IPS-18c (cell line): ENCODE measurements around the gene UBE4B.
"Not testable (repeated sequence)": the region's sequence is repeated elsewhere in the genome, so short reads cannot be mapped to it uniquely, and the experiment has no call there.

Experiments
- H3K4me3 ChIP-seq: 2 replicates; pipeline ENCODE4 v1.7.0; 2013; ENCODE audit warnings: low read depth, mild to moderate bottlenecking, low read length, moderate library complexity; ENCODE audit not compliant: insufficient read depth
- H3K9me3 ChIP-seq: one replicate; pipeline ENCODE4 v1.6.1; 2013; ENCODE audit warnings: mild to moderate bottlenecking, low read length, moderate library complexity; ENCODE audit not compliant: control insufficient read depth, insufficient read depth

UBE4B gene

DNA sequence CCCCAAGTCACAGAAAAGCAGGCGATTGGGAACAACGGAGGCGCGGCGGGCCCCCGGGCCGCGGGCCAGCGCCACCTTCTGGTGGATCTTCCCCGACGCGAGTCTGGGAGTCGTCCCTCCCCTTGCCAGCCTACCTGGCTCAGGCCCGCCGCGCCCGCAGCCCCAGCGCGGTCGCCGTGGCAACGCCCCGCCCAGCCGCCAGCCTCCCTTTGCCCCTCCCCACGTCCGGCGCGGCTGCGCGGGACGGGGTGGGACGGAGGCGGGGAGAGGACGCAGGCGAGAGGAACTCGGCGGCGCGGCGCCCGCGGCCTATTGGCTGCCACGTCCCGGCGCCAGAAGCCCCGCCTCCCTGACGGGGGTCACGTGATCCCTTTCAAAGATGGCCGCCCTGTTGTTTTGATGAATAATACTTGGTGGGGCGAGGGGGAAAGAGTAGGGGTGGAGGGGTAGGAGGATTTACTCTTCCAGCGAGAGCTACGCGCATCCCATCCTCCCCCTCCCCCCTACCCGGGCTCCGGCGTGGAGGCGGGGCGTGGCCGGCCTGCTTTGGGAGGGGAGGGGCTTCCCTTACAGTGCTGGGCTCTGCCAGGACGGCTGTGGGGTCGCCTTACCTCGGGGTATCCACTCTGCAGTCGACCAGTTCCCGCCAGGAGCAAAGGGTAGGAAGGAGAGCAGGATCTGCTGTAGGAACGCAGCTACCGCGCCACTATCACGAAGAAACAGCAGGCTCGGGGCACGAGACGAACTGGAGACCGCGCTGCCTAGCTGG, at the start of gene UBE4B:
Gene UBE4B, plus strand, starts transcription at position 369 of the 769 bp plus-strand sequence. CDS start 713 bp downstream, outside the sequence.
- Histone ChIP-seq H3K9me3 (no peaks in the 10 kb centered on the region), H3K4me3 (peak within 1 kb of the TSS; percentile 90)

DNA sequence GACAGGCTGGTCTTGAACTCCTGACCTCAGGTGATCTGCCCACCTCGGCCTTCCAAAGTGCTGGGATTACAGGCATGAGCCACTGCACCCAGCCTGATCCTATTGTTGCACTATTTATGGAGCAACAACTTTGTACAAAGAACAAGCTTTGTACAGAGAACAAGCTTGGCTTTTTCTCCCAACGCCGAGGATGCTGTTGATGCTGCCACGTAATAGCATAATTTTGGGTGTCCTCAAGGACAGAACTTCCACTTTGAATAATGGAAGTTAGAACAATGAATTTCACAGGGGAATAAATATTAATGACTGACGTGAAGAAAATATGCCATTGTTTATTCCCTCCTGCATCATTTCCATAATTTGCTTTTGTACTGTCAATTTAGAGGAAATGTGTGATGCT, 48.5 kb upstream of the UBE4B start:
- H3K9me3 ChIP-seq: no peaks in the 10 kb centered on the region
- H3K4me3 ChIP-seq: no peak overlapping the region

DNA sequence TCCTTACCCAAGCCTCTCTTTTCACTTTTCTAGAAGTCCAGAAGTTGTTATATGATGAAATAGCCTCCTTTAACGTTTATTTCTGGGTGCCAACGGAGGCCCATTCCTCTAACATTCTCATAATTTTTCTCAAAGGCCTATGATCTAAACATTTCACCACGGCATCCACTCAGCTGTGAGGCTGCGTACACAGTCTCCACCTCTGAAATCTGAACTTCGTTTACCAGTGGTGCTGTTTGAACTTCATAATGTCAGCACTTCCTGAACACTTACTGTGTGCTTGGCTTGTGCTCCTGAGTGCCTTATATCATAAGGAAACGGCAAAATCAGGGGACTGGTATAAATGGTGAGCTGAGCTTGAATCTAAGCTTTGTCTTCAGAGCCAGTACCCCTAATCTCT, 47.8 kb upstream of the UBE4B start:
- Histone ChIP-seq H3K4me3 (no peak overlapping the region), H3K9me3 (no peaks in the 10 kb centered on the region)

DNA sequence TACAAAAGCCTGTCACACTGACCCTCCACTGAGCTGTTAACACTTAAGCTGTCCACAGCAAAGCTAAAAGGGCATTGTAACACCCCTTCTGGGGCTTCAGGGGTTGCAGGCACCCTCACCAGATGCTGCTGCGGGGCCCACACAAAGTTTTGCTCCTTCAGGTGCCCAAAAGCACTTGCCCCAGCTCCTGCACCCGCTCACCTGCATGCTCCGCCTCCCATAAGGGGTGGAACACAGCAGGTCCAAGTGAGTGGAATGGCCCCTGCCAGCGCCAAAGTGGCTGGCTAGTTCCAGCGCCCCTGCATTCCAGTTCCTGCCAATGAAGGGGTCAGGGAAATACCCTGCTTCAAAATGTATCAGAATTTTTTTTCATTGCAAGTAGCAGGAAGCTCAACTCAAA, 43.0 kb upstream of the UBE4B start:
- Histone ChIP-seq H3K9me3 (no peaks in the 10 kb centered on the region), H3K4me3 (no peak overlapping the region)

DNA sequence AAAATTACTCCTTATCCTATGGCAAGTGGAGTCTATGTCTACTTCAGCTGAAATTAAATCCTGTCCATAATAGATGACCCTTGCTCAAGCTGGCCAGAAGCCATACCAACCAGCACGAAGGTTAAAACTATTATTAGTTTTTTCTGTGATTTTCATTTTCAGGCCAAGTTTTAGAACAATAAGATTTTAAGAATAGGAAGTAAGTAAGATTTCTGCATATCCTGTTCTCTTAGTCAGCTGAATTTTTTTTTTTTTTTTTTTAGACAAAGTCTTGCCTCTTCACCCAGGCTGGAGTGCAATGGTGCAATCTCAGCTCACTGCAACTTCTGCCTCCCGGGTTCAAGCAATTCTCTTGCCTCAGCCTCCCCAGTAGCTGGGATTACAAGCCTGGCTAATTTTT, 41.8 kb upstream of the UBE4B start:
- no peak overlapping the region for H3K4me3 ChIP-seq
- no peaks in the 10 kb centered on the region for H3K9me3 ChIP-seq

DNA sequence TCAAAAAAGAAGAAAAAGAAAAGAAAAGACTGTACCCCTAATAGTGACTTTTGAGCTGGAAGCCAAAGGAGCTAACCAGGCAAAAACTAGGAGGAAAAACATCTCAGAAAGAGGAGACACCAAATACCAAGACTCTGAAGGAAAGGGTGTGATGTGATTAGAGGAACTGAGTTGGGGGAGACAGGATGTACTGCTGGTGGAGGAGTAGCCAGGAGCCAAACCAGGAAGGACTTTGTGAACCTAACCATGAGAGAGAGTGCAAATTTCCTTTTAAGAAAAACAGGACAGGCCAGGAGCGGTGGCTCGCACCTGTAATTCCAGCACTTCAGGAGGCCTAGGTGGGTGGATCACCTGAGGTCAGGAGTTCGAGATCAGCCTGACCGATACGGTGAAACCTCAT, 39.8 kb upstream of the UBE4B start:
- no peak overlapping the region for H3K4me3 ChIP-seq
- H3K9me3 ChIP-seq: no peaks in the 10 kb centered on the region

DNA sequence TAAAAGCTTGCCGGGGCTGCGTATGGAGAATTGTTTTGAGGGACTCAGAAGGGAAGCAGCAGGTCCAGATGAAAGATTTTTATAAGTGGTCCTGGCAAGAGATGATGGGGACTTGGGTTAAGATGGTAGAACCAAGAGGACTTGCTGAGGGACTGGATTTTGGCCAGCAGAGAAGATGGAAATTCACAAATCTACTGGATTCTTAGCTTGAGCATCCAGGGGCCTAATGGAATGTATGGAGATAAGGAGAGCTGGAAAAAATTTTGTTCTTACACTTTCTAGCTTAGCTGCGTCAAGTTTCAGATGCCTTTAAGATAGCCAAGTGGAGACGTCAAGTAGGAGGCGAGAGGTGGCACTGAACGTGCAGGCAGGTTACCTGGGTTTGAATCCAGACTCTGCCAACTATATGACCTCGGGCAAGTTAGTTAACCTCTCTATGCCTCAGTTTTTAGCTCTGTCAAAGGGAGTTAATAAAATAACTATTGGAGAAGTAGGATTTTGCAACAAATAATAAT, 39.1 kb upstream of the UBE4B start:
- no peaks in the 10 kb centered on the region for H3K9me3 ChIP-seq
- no peak overlapping the region for H3K4me3 ChIP-seq

DNA sequence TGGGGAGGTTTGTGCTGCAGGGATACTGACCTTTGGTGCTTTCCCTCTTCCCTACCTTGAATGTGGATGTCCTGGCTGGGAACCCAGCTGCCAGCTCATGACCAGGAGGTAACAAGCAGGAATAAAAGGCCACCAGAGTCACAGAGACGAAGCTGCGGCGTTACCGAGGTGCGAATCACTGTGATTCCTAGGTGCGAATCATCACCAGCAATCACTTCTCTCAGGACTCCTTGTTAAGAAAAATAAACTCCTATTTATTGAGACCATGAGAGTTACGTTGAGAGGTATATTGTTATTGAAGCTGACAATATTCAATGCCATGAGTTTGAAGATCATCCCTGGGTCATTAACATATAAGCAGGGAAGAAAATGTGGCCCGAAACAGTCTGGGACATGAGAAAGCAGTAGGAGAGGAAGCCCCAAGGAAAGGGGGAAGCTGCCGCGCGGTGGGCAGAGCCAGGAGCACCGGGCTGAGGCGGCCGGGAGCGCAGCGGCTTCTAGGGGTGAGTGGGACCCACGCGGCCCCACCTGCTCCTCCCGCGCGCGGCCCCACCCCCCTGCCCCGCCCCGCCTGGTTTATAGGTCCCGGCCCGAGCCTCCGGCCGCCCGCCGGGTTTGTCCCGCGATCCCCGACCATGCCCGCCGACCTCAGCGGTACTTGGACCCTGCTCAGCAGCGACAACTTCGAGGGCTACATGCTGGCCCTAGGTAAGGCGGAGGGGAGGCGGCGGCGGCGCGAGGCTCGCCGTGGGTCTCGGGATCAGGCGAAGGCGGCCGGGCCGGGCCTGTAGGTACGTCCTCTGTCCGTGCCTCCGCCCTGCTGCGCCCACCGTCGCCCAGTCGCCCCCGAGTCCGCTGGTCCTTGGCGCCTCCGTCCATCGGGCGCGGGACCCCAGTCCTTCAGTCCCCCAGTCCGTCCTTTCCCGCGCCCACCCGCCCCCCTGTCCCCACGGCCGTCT, 35.9 kb upstream of the UBE4B start, which contains the start of gene RBP7:
Gene RBP7, plus strand, starts transcription at position 605 of the 959 bp plus-strand sequence. Its CDS starts 31 bp downstream, at position 636.
- H3K4me3 ChIP-seq: peak within 1 kb of the TSS; percentile 61
- H3K9me3 ChIP-seq: no peaks in the 10 kb centered on the region

DNA sequence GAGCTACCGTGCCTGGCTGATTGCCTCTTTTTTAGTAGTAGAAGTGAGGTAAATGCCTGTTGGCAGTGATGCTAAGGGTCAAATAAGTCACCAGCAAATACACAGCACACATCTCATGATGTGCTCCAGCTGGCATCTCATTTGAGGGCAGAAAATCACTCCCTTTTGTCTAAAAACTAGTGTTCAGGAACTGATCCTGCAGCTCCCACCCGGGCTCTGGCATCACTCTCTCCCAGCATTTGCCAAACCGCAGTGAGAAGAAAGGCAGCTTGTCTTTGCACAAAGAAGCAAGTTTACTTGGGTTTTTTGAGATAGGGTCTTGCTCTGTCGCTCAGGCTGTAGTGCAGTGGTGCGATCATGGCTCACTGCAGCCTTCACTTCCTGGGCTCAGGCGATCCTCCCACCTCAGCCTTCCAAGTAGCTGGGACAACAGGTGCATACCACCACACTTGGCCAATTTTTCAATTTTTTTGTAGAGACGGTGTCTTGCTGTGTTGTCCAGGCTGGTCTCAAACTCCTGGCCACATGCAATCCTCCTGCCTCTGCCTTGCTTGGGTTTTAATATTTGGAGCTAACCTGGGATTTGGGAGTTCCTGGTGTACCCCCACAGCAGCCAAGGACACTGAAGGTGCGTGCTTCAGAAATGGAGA, 31.6 kb upstream of the UBE4B start:
- H3K9me3 ChIP-seq: no peaks in the 10 kb centered on the region
- H3K4me3 ChIP-seq: no peak overlapping the region

DNA sequence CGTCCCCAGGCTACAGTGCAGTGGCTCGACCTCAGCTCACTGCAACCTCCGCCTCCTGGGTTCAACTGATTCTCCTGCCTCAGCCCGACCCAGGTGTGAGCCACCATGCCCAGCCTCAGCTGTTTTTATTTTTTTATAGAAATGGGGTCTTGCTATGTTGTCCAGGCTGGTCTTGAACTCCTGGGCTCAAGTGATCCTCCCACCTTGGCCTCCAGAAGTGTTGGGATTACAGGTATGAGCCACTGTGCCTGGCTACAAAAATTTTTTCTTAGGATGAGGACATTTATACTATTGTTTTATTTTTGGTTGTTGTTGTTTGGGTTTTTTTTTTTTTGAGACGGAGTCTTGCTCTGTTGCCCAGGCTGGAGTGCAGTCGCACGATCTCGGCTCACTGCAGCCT, 27.5 kb upstream of the UBE4B start:
- H3K4me3 ChIP-seq, H3K9me3 ChIP-seq: not testable (repeated sequence)

DNA sequence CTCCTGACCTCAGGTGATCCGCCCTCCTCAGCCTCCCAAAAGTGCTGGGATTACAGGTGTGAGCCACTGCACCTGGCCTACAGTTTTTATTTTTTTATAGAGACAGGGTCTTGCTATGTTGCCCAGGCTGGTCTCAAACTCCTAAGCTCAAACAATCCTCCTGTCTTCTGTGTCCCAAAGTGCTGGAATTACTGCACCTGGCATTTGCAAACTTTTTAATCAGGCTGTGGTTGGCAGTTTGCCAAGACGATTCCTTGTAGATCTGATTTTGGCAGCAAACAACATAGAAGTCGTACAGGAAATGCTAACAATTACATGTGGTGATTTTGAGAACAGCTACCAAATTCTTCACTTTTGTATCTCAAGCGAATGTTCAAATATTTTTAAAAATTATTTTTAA, 25.6 kb upstream of the UBE4B start:
- Histone ChIP-seq H3K4me3 (no peak overlapping the region), H3K9me3 (no peaks in the 10 kb centered on the region)

DNA sequence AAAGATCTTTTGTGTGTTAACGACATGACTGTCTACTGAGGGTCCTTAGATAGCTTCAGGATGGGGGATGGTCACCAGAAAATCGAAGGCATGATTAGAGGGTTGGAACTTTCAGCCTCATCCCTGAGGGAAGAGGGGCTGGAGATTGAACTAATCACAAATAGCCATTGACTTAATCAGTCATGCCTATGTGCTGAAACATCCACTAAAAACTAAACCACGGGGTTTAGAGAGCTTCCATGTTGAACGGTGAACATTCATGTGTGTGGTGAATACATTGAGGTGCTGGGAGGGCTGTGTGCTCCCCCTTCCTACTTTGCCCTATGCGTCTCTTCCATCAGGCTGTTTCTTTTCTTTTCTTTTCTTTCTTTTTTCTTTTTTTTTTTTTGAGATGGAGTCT, 18.7 kb upstream of the UBE4B start:
- Histone ChIP-seq H3K4me3 (no peak overlapping the region), H3K9me3 (no peaks in the 10 kb centered on the region)

DNA sequence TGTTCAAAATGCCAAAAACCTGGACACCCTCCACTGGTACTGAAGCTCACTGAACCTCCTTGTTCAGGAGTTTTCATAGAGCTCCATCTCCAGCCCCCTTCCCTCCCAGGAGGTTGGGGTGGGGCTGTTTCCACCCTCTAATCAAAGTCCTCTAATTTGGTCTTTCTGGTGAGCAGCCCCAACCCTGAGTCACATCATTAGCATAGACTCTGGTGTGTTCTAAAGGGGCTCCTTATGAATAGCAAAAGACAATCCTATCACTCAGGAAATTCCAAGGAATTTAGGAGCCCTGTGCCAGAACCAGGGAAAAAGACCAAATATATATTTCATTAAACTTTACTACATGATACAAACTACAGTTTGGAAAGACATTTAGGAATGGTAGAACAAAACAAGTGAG, 13.2 kb upstream of the UBE4B start:
- Histone ChIP-seq H3K9me3 (no peaks in the 10 kb centered on the region), H3K4me3 (no peak overlapping the region)

DNA sequence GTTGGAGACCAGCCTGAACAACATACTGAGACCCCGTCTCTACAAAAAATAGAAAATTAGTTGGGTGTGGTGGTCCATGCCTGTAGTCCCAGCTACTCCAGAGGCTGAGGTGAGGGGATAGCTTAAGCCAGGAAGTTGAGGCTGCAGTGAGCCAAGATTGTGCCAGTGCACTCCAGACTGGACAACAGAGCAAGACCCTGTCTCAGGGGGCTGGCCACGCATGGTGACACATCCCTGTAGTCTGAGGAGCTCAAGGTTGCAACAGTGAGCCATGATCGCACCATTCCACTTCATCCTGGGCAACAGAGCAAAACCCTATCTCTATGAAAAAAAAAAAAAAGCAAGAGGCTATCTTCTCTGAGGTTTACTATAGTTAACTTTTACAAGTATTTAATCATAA, 12.7 kb upstream of the UBE4B start:
- Histone ChIP-seq H3K9me3 (no peaks in the 10 kb centered on the region), H3K4me3 (no peak overlapping the region)

DNA sequence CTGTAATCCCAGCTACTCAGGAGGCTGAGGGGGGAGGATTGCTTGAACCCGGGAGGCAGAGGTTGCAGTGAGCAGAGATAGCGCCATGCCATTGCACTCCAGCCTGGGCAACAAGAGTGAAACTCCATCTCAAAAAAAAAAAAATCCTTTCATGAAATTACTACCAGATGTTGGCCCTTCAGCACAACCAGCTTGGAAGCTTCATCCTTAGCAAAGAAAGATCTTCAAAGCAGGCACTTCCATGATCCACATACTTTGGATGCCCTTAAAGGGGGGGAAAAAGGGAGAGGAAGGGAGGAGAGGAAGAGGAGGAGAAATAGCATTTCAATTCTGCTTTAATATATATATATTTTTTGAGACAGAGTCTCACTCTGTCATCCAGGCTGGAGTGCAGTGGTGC, 12.1 kb upstream of the UBE4B start:
- not testable (repeated sequence) for H3K9me3 ChIP-seq, H3K4me3 ChIP-seq

DNA sequence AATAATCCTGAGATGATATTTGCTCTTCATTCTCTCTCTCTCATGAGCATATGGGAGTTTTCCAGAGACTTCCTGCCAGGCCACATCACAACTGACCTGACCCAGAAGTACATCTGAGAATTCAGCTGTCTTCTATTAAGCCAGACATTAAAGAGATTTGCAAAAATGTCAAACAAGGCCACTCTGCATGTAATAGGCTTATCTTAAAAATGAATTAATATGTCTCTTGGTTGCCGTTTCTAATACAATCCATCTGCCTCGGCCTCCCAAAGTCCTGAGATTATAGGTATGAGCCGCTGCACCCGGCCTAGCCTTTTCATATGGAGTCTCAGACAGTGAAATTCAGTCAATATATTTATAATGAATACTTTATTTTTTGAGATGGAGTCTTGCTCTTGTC, 10.8 kb upstream of the UBE4B start:
- H3K9me3 ChIP-seq, H3K4me3 ChIP-seq: not testable (repeated sequence)

DNA sequence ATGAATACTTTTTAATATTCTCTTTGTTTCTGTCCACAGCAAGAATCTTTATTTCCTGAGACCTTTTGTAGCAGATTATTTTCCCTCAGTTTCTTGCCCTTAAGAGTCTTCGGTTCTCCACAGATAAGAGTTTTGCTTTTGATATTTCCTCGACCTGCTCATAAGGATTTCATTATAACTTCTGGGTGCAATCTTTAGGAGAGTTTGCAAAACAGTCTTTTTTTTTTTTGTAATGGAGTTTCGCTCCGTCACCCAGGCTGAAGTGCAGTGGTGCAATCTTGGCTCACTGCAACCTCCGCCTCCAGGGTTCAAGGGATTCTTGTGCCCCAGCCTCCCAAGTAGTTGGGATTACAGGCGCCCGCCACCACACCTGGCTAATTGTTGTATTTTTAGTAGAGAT, 10.1 kb upstream of the UBE4B start:
- H3K9me3 ChIP-seq: peaks cover 2% of the 10 kb centered on the region
- H3K4me3 ChIP-seq: no peak overlapping the region
